Thyroid gland (tissue), 4 donors: ENCODE measurements around the gene UBAP1L.
"Not testable (repeated sequence)": the region's sequence is repeated elsewhere in the genome, so short reads cannot be mapped to it uniquely, and the experiment has no call there.

Source experiments
- CTCF ChIP-seq, 6 experiments: fragments of 200-600 bp in 3 of 6; fragments of 450-650 bp in 3 of 6; sonication (generic) in 3 of 6; IDR thresholded peaks; one replicate each; pipeline ENCODE4 v1.5.1; 2016 to 2019; ENCODE audit warnings: antibody characterized with exemption in 6 of 6, mild to moderate bottlenecking in 2 of 6, inconsistent platforms in 1 of 6, moderate library complexity in 1 of 6
- POLR2A ChIP-seq, 2 donors: fragments of 450-650 bp; IDR thresholded peaks; one replicate each; pipeline ENCODE4 v1.6.1; 2017; ENCODE audit warnings: antibody characterized with exemption in 2 of 2, mild to moderate bottlenecking in 2 of 2, moderate library complexity in 1 of 2

GRCh38 chr15:65137893-65138292, 22.9 kb upstream of the UBAP1L start:
- not testable (repeated sequence) for TF ChIP-seq CTCF, POLR2A (IDR thresholded peaks at IDR 0.05)
